A673 (cell line): ENCODE data around the gene ALDH3B2. TPM values are rescaled to one million over a fixed set of nuclear protein-coding genes. Genes with fewer than 3 reads are reported as not detected.
A peak's percentile ranks its signal among the peaks of the same experiment; 100 is the strongest.

ENCODE experiments used
- BruUV-seq: library from RNA; stranded (reverse); fragments of 400-500 nt; replicated peaks from 2 replicates; lab custom pipeline; 2021; lab: Mats Ljungman, UMichigan
- CTCF ChIA-PET: fragments of 300-600 bp; sonication (Branson Sonifier 250); formaldehyde crosslinking; loops from one replicate; lab custom pipeline; 2022; ENCODE audit warnings: antibody characterized with exemption; lab: Charles Lee
- POLR2A ChIA-PET: fragments of 300-600 bp; sonication (Branson Sonifier 250); formaldehyde crosslinking; loops from one replicate; lab custom pipeline; 2022; ENCODE audit warnings: antibody characterized with exemption; ENCODE audit not compliant: low non-redundant PET; lab: Charles Lee
- DNase-seq: peaks from one replicate; pipeline ENCODE4 v3.0.0-alpha.2; 2015; ENCODE audit warnings: low spot score
- H3K27ac ChIP-seq: fragments of 200-600 bp; sonication (generic); 2 replicates; pipeline ENCODE4 v1.5.1; 2016; ENCODE audit warnings: mixed run types, low read depth, mild to moderate bottlenecking, mixed read lengths, antibody characterized with exemption, low read length; ENCODE audit not compliant: poor library complexity, severe bottlenecking
- H3K27me3 ChIP-seq: fragments of 200-600 bp; sonication (generic); replicated peaks from 2 replicates; pipeline ENCODE4 v1.6.1; 2017; ENCODE audit warnings: mixed run types, low read depth, mild to moderate bottlenecking, mixed read lengths, antibody characterized with exemption, low read length; ENCODE audit not compliant: insufficient read depth, poor library complexity
- H3K36me3 ChIP-seq: fragments of 200-600 bp; sonication (generic); 2 replicates; pipeline ENCODE4 v1.6.1; 2016; ENCODE audit warnings: mixed run types, mild to moderate bottlenecking, mixed read lengths, antibody characterized with exemption, low read length; ENCODE audit not compliant: insufficient read depth, poor library complexity, severe bottlenecking
- H3K4me1 ChIP-seq: fragments of 200-600 bp; sonication (generic); 2 replicates; pipeline ENCODE4 v1.6.1; 2017; ENCODE audit warnings: mixed run types, mild to moderate bottlenecking, mixed read lengths, antibody characterized with exemption, low read length; ENCODE audit not compliant: insufficient read depth, poor library complexity, severe bottlenecking
- H3K4me3 ChIP-seq: fragments of 200-600 bp; sonication (generic); 2 replicates; pipeline ENCODE4 v1.5.1; 2016; ENCODE audit warnings: low read depth, mixed run types, mild to moderate bottlenecking, mixed read lengths, low read length; ENCODE audit not compliant: poor library complexity, severe bottlenecking
- H3K9me3 ChIP-seq: fragments of 200-600 bp; sonication (generic); 2 replicates; pipeline ENCODE4 v1.6.1; 2016; ENCODE audit warnings: mixed run types, low read depth, mild to moderate bottlenecking, mixed read lengths, antibody characterized with exemption, low read length; ENCODE audit not compliant: poor library complexity, severe bottlenecking
- EZH2 ChIP-seq: fragments of 200-600 bp; sonication (generic); IDR thresholded peaks from 2 replicates; pipeline ENCODE4 v1.6.1; 2017; ENCODE audit warnings: borderline replicate concordance, low read depth, mild to moderate bottlenecking, mixed read lengths, antibody characterized with exemption, low read length; ENCODE audit not compliant: poor library complexity, severe bottlenecking
- intact Hi-C: fragments of 100-400 bp; cut with micrococcal nuclease; formaldehyde crosslinking; loops from one replicate; pipeline ENCODE4 v1.10.0; 2022; ENCODE audit not compliant: unreplicated experiment
- total RNA-seq: library from RNA; stranded (reverse); gene quantifications from 2 replicates; pipeline ENCODE4 v1.2.3, GENCODE V29; 2021
- TF ChIP-seq, protein P1 (sequence below): fragments of 300-800, 200-600 bp; sonication (generic); conservative IDR thresholded peaks from 2 replicates; pipeline ENCODE4 v1.5.1; 2017; ENCODE audit warnings: low read depth, mild to moderate bottlenecking, antibody characterized with exemption, low read length, moderate library complexity, mixed read lengths

Gene ALDH3B2
- total RNA-seq, 1 experiment from 2014 or later: not detected

DNA sequence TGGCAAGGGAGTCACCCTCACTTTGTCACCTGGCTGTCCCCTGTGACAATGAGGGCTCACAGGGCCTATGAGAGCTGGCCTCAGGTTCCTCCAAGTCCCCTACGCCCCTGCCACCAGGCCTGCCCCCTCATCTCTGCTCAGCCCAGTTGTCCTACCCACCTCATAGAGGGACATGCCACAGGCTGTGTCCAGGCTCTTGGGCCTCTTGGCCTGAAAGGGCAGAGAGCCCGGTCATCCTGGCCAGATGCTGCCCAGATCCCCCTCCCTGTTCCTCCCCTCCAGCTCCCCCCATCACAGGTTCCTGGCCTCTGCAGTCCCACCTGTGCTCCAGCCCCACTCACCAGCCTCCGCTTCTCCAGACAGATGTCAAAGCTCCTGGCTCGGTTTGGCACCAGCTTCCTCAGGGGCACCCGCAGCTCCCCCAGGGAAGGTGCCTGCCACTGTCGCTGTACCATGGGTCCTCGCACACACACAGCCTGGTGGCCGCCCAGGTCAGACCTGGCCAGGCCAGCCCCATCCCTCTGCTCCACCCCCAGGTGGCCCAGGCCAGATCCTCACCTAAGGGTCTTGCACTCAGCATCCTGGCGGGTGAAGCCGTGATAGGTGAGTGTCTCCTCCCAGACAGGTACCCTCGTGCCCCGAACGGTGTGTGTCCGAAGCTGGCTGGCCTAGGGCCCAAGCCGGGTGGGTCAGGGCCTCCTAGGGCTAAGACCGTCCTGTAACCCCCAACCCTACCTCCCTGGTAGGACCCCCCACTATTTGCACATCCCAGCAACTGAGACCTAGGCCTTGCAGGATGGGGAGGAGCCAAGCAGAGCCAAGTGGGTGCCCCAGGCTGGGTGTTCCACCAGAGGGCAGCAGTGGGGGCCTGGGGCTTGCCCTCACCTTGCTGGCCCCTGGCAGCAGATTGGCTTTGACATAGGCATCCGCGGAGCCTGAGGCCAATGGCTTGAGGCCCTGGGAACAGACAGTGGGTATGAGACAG lies 59.4 kb downstream of the ALDH3B2 start:
- POLR2A ChIA-PET: interaction anchor here (0.7 kb wide), 1 partner anchor 15 kb away, joined by 5 read pairs; no protein-coding TSS in a partner anchor
- intact Hi-C loops: no loop called here
- peak; percentile 47 for DNase-seq

DNA sequence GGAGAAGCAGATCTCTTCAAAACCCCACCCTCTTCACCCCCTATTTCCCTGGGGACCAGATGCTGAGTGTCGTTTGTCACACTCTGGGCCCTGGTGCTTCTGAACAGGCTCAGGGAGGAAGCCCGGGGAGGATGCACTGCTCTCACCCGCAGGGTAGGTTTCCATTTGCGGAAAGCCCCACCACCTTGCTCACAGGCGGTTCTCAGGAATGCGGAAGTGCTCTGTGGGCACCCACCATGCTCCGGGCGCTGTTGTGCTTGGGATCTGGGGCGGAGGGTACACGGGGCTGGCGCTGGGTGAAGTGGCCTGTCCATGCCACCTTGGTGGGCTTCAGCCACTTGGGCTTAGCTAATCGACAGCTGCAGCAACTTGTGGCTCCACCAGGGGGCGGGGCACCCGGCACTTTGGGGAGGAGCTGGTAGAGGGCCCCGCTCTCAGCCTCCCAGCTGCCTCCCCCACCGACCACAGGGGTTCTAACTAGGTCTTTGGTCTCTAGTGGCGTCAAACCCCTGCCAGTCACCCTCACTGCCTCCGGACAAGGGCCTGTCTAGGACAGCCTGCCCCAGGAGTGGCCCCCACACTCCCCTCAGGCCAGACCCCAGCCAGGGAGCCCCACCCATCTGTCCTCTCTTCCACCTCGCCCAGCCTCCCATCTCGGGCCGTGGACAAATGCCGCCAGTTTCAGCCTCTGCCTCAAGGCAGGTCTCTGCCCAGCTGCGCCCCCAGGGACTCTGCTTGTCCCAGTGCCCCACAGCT lies 60.3 kb downstream of the ALDH3B2 start:
- intact Hi-C loops: no loop called here
- no peaks in the 10 kb centered on the region for H3K27me3 ChIP-seq
- H3K4me1 ChIP-seq: peaks cover 4% of the 10 kb centered on the region
- no TSS peak for BruUV-seq
- ChIA-PET CTCF (interaction anchor here (0.5 to 1.3 kb wide), 5 partner anchors 15 to 560 kb away, joined by 3 to 16 read pairs (median 3); partner anchors contain the start of genes CORO1B and NUDT8), POLR2A (interaction anchor here (0.7 kb wide), 1 partner anchor 16 kb away, joined by 5 read pairs; no protein-coding TSS in a partner anchor)
- H3K36me3 ChIP-seq: peaks cover 22% of the 10 kb centered on the region
- no peaks in the 10 kb centered on the region for H3K9me3 ChIP-seq
- no peak for TF ChIP-seq EZH2
- TF ChIP-seq, protein P1, sequence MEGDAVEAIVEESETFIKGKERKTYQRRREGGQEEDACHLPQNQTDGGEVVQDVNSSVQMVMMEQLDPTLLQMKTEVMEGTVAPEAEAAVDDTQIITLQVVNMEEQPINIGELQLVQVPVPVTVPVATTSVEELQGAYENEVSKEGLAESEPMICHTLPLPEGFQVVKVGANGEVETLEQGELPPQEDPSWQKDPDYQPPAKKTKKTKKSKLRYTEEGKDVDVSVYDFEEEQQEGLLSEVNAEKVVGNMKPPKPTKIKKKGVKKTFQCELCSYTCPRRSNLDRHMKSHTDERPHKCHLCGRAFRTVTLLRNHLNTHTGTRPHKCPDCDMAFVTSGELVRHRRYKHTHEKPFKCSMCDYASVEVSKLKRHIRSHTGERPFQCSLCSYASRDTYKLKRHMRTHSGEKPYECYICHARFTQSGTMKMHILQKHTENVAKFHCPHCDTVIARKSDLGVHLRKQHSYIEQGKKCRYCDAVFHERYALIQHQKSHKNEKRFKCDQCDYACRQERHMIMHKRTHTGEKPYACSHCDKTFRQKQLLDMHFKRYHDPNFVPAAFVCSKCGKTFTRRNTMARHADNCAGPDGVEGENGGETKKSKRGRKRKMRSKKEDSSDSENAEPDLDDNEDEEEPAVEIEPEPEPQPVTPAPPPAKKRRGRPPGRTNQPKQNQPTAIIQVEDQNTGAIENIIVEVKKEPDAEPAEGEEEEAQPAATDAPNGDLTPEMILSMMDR: peak; percentile 82
- peak overlapping the region; percentile 14 for H3K4me3 ChIP-seq
- H3K27ac ChIP-seq: no peak overlapping the region
- DNase-seq: peak; percentile 79

More for the DNA sequence above, 59.4 kb downstream of the ALDH3B2 start:
- Histone ChIP-seq H3K27me3 (no peaks in the 10 kb centered on the region), H3K36me3 (peaks cover 14% of the 10 kb centered on the region), H3K27ac (no peak overlapping the region), H3K9me3 (no peaks in the 10 kb centered on the region), H3K4me1 (peaks cover 4% of the 10 kb centered on the region), H3K4me3 (no peak overlapping the region)
- CTCF ChIA-PET: interaction anchor here (0.5 to 1.3 kb wide), 3 partner anchors 14 to 561 kb away, joined by 3 to 16 read pairs (median 3); partner anchors contain the start of genes CORO1B and NUDT8
- no TSS peak for BruUV-seq
- no peak for TF ChIP-seq EZH2
- TF ChIP-seq, protein P1: peak; percentile 62
